ENCODE measurements around the gene SLC52A1.
A peak's percentile ranks its signal among the peaks of the same experiment; 100 is the strongest.

SLC52A1 gene

GRCh38 chr17:4987767-4988567 lies 47.3 kb downstream of the SLC52A1 start:
- DNase-seq (peak; percentile 27), ATAC-seq (no peak)

- ATAC-seq, result peak; percentile 93
- DNase-seq, result peak; percentile 96
Observed at GRCh38 chr17:4986951-4987766, 48.1 kb downstream of the SLC52A1 start, which contains the start of gene CAMTA2. TSS of gene CAMTA2 (minus strand) at chr17:4987675. CDS start at chr17:4986222, 1,453 bp downstream.

GRCh38 chr17:4986403-4986802 lies 48.8 kb downstream of the SLC52A1 start:
- no peak for DNase-seq
- ATAC-seq, result no peak
